HEK293 (cell line): Measurements from ENCODE around the gene ETS2.

Source experiments
- HIC1 ChIP-seq: fragments of 450-650 bp; formaldehyde crosslinking; IDR thresholded peaks from 2 replicates; pipeline ENCODE4 v1.5.1; 2016; ENCODE audit warnings: missing biosample characterization, missing genetic modification characterization
- REPIN1 ChIP-seq: fragments of 450-650 bp; formaldehyde crosslinking; IDR thresholded peaks from 2 replicates; pipeline ENCODE4 v1.5.1; 2017; ENCODE audit warnings: missing biosample characterization, missing genetic modification characterization, low read depth
- SALL2 ChIP-seq: fragments of 450-650 bp; formaldehyde crosslinking; IDR thresholded peaks from 2 replicates; pipeline ENCODE4 v1.5.0; 2017; ENCODE audit warnings: missing biosample characterization, mild to moderate bottlenecking, missing genetic modification characterization, borderline replicate concordance
- SCRT1 ChIP-seq: fragments of 450-650 bp; formaldehyde crosslinking; IDR thresholded peaks from 2 replicates; pipeline ENCODE4 v1.5.1; 2016; ENCODE audit warnings: missing biosample characterization, missing genetic modification characterization, borderline replicate concordance
- TCF7L2 ChIP-seq: IDR thresholded peaks from 2 replicates; pipeline ENCODE4 v1.6.1; 2011; ENCODE audit warnings: low read depth, mild to moderate bottlenecking, inconsistent platforms, low read length, moderate library complexity, borderline replicate concordance
- TRIM28 ChIP-seq: IDR thresholded peaks from 2 replicates; pipeline ENCODE4 v1.6.1; 2011; ENCODE audit warnings: low read length, control low read depth, borderline replicate concordance
- WT1 ChIP-seq: fragments of 450-650 bp; formaldehyde crosslinking; IDR thresholded peaks from 2 replicates; pipeline ENCODE4 v1.5.1; 2016; ENCODE audit warnings: missing biosample characterization, missing genetic modification characterization
- YY1 ChIP-seq: fragments of 450-650 bp; formaldehyde crosslinking; IDR thresholded peaks from 2 replicates; pipeline ENCODE4 v1.5.1; 2018; ENCODE audit warnings: missing biosample characterization, missing genetic modification characterization
- ZBTB1 ChIP-seq: fragments of 450-650 bp; formaldehyde crosslinking; IDR thresholded peaks from 2 replicates; pipeline ENCODE4 v1.5.1; 2016; ENCODE audit warnings: missing biosample characterization, missing genetic modification characterization
- ZBTB7A ChIP-seq: fragments of 450-650 bp; formaldehyde crosslinking; IDR thresholded peaks from 2 replicates; pipeline ENCODE4 v1.5.1; 2016; ENCODE audit warnings: low read depth, missing biosample characterization, missing genetic modification characterization
- ZFP37 ChIP-seq: fragments of 450-650 bp; formaldehyde crosslinking; IDR thresholded peaks from 2 replicates; pipeline ENCODE4 v1.5.1; 2016; ENCODE audit warnings: missing biosample characterization, missing genetic modification characterization
- ZNF133 ChIP-seq: fragments of 450-650 bp; formaldehyde crosslinking; IDR thresholded peaks from 2 replicates; pipeline ENCODE4 v1.5.1; 2016; ENCODE audit warnings: missing biosample characterization, missing genetic modification characterization
- ZNF138 ChIP-seq: fragments of 450-650 bp; formaldehyde crosslinking; IDR thresholded peaks from 2 replicates; pipeline ENCODE4 v1.5.1; 2016; ENCODE audit warnings: missing biosample characterization, missing genetic modification characterization, borderline replicate concordance
- ZNF140 ChIP-seq: fragments of 450-650 bp; formaldehyde crosslinking; IDR thresholded peaks from 2 replicates; pipeline ENCODE4 v1.5.1; 2016; ENCODE audit warnings: missing biosample characterization, missing genetic modification characterization
- ZNF169 ChIP-seq: fragments of 450-650 bp; formaldehyde crosslinking; IDR thresholded peaks from 2 replicates; pipeline ENCODE4 v1.5.1; 2016; ENCODE audit warnings: missing biosample characterization, missing genetic modification characterization
- ZNF174 ChIP-seq: fragments of 450-650 bp; formaldehyde crosslinking; IDR thresholded peaks from 2 replicates; pipeline ENCODE4 v1.5.0; 2017; ENCODE audit warnings: missing biosample characterization, mild to moderate bottlenecking, missing genetic modification characterization
- ZNF175 ChIP-seq: fragments of 450-650 bp; formaldehyde crosslinking; IDR thresholded peaks from 2 replicates; pipeline ENCODE4 v1.5.1; 2016; ENCODE audit warnings: missing biosample characterization, missing genetic modification characterization
- ZNF239 ChIP-seq: fragments of 450-650 bp; formaldehyde crosslinking; IDR thresholded peaks from 2 replicates; pipeline ENCODE4 v1.5.1; 2016; ENCODE audit warnings: missing biosample characterization, missing genetic modification characterization
- ZNF24 ChIP-seq: fragments of 450-650 bp; formaldehyde crosslinking; IDR thresholded peaks from 2 replicates; pipeline ENCODE4 v1.5.1; 2016; ENCODE audit warnings: missing biosample characterization, missing genetic modification characterization
- ZNF266 ChIP-seq: fragments of 450-650 bp; formaldehyde crosslinking; IDR thresholded peaks from 2 replicates; pipeline ENCODE4 v1.5.1; 2016; ENCODE audit warnings: missing biosample characterization, missing genetic modification characterization, low read depth
- ZNF354C ChIP-seq: fragments of 450-650 bp; formaldehyde crosslinking; IDR thresholded peaks from 2 replicates; pipeline ENCODE4 v1.5.1; 2016; ENCODE audit warnings: missing biosample characterization, missing genetic modification characterization, low read depth, borderline replicate concordance
- ZNF473 ChIP-seq: fragments of 450-650 bp; formaldehyde crosslinking; IDR thresholded peaks from 2 replicates; pipeline ENCODE4 v1.5.1; 2017; ENCODE audit warnings: missing biosample characterization, missing genetic modification characterization
- ZNF48 ChIP-seq: fragments of 450-650 bp; formaldehyde crosslinking; IDR thresholded peaks from 2 replicates; pipeline ENCODE4 v1.5.1; 2016; ENCODE audit warnings: missing biosample characterization, missing genetic modification characterization
- ZNF501 ChIP-seq: fragments of 450-650 bp; formaldehyde crosslinking; IDR thresholded peaks from 2 replicates; pipeline ENCODE4 v1.5.1; 2016; ENCODE audit warnings: missing biosample characterization, missing genetic modification characterization
- ZNF548 ChIP-seq: fragments of 450-650 bp; formaldehyde crosslinking; IDR thresholded peaks from 2 replicates; pipeline ENCODE4 v1.5.1; 2016; ENCODE audit warnings: missing biosample characterization, missing genetic modification characterization
- ZNF623 ChIP-seq: fragments of 450-650 bp; formaldehyde crosslinking; IDR thresholded peaks from 2 replicates; pipeline ENCODE4 v1.5.1; 2016; ENCODE audit warnings: missing biosample characterization, missing genetic modification characterization
- ZNF777 ChIP-seq: fragments of 450-650 bp; formaldehyde crosslinking; IDR thresholded peaks from 2 replicates; pipeline ENCODE4 v1.5.1; 2017; ENCODE audit warnings: missing biosample characterization, missing genetic modification characterization, borderline replicate concordance
- ZSCAN18 ChIP-seq: fragments of 450-650 bp; formaldehyde crosslinking; IDR thresholded peaks from 2 replicates; pipeline ENCODE4 v1.5.1; 2016; ENCODE audit warnings: missing biosample characterization, missing genetic modification characterization
- TF ChIP-seq, protein P1 (sequence below): fragments of 450-650 bp; formaldehyde crosslinking; IDR thresholded peaks from 2 replicates; pipeline ENCODE4 v1.5.1; 2017; ENCODE audit warnings: missing biosample characterization, missing genetic modification characterization
- TF ChIP-seq, protein P2 (sequence below): fragments of 450-650 bp; formaldehyde crosslinking; IDR thresholded peaks from 2 replicates; pipeline ENCODE4 v1.5.1; 2016; ENCODE audit warnings: missing biosample characterization, missing genetic modification characterization
- TF ChIP-seq, protein P3 (sequence below): fragments of 450-650 bp; formaldehyde crosslinking; IDR thresholded peaks from 2 replicates; pipeline ENCODE4 v1.5.1; 2017; ENCODE audit warnings: missing biosample characterization, missing genetic modification characterization

The ETS2 gene

GRCh38 chr21:38787461-38788274 lies 18.1 kb upstream of the ETS2 start (continued):
- TF ChIP-seq, protein P1, sequence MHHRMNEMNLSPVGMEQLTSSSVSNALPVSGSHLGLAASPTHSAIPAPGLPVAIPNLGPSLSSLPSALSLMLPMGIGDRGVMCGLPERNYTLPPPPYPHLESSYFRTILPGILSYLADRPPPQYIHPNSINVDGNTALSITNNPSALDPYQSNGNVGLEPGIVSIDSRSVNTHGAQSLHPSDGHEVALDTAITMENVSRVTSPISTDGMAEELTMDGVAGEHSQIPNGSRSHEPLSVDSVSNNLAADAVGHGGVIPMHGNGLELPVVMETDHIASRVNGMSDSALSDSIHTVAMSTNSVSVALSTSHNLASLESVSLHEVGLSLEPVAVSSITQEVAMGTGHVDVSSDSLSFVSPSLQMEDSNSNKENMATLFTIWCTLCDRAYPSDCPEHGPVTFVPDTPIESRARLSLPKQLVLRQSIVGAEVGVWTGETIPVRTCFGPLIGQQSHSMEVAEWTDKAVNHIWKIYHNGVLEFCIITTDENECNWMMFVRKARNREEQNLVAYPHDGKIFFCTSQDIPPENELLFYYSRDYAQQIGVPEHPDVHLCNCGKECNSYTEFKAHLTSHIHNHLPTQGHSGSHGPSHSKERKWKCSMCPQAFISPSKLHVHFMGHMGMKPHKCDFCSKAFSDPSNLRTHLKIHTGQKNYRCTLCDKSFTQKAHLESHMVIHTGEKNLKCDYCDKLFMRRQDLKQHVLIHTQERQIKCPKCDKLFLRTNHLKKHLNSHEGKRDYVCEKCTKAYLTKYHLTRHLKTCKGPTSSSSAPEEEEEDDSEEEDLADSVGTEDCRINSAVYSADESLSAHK, result no peak
- peak; percentile 83; the same call in 1 of the 2 replicates for TF ChIP-seq ZBTB1
- peak; percentile 93 for TF ChIP-seq TRIM28
- no peak for TF ChIP-seq ZNF473 (tag by site-specific recombination)
- no peak for TF ChIP-seq ZNF239 (tag by site-specific recombination)
- no peak for TF ChIP-seq ZNF138 (tag by site-specific recombination)
- TF ChIP-seq ZNF133, result no peak
- TF ChIP-seq HIC1, result no peak
- TF ChIP-seq, protein P2, sequence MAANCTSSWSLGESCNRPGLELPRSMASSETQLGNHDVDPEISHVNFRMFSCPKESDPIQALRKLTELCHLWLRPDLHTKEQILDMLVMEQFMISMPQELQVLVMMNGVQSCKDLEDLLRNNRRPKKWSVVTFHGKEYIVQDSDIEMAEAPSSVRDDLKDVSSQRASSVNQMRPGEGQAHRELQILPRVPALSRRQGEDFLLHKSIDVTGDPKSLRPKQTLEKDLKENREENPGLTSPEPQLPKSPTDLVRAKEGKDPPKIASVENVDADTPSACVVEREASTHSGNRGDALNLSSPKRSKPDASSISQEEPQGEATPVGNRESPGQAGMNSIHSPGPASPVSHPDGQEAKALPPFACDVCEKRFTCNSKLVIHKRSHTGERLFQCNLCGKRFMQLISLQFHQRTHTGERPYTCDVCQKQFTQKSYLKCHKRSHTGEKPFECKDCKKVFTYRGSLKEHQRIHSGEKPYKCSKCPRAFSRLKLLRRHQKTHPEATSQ, result peak; percentile 73; the same call in 1 of the 2 replicates
- no peak for TF ChIP-seq ZFP37 (tag by site-specific recombination)
- TF ChIP-seq, protein P3, sequence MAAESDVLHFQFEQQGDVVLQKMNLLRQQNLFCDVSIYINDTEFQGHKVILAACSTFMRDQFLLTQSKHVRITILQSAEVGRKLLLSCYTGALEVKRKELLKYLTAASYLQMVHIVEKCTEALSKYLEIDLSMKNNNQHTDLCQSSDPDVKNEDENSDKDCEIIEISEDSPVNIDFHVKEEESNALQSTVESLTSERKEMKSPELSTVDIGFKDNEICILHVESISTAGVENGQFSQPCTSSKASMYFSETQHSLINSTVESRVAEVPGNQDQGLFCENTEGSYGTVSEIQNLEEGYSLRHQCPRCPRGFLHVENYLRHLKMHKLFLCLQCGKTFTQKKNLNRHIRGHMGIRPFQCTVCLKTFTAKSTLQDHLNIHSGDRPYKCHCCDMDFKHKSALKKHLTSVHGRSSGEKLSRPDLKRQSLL (tag by site-specific recombination), result no peak
- no peak for TF ChIP-seq ZNF777 (tag by site-specific recombination)
- no peak for TF ChIP-seq ZNF354C (tag by site-specific recombination)
- no peak for TF ChIP-seq ZNF501 (tag by site-specific recombination)
- TF ChIP-seq ZNF623 (tag by site-specific recombination), result 0 out of 2 replicates have a peak, but pooled peaks have one; percentile 13
- peak; percentile 81 for TF ChIP-seq ZNF24 (tag by site-specific recombination)
- TF ChIP-seq ZNF169 (tag by site-specific recombination), result no peak
- no peak for TF ChIP-seq SCRT1 (tag by site-specific recombination)
- TF ChIP-seq WT1, result peak; percentile 58; the same call in 1 of the 2 replicates
- TF ChIP-seq ZNF174, result no peak
- TF ChIP-seq ZNF266 (tag by site-specific recombination), result no peak
- TF ChIP-seq SALL2 (tag by site-specific recombination), result no peak
- TF ChIP-seq REPIN1 (tag by site-specific recombination), result no peak
- no peak for TF ChIP-seq ZSCAN18 (tag by site-specific recombination)
- TF ChIP-seq ZNF548 (tag by site-specific recombination), result no peak
- no peak for TF ChIP-seq YY1 (tag by site-specific recombination)
- no peak for TF ChIP-seq ZNF175 (tag by site-specific recombination)
- TF ChIP-seq TCF7L2, result no peak
- TF ChIP-seq ZNF140 (tag by site-specific recombination), result no peak
- no peak for TF ChIP-seq ZBTB7A (tag by site-specific recombination)
- TF ChIP-seq ZNF48 (tag by site-specific recombination), result no peak
